ENCODE measurements around the gene UBAC2.

Gene UBAC2

DNA sequence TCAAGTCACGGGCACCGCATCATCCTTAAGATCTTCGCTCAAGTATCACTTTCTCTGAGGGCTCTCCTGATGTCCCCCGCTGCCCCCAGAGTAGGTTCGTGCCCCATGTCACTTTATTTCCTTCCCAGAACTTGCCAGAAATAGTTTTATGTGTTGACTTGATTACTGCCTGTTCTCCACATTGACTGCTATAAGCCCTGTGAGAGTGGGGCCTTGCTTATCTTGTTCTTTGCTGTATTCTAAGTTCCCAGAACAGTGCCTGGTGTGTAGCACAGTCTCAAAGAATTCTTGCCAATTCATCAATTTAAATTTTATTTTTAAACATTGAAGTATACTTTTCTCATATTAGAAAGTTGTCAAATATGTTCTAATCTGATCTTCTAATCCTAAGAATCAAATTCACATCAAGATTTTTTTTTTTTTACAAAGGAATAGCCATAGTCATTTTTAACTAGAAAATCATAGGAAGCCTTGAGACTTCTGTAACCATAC is 138.6 kb downstream of the UBAC2 start:
- Histone ChIP-seq H3K4me3 (ENCODE audit: low read length) (no peak overlapping the region), H3K4me1 (ENCODE audit: insufficient read depth, low read length) (no peaks in the 10 kb centered on the region), H3K9ac (ENCODE audit: low read depth, low read length) (no peak overlapping the region), H3K9me3 (ENCODE audit: insufficient read depth, low read depth, low read length) (no peaks in the 10 kb centered on the region), H3K36me3 (ENCODE audit: insufficient read depth, low read depth, low read length) (peaks cover 36% of the 10 kb centered on the region), H3K27me3 (ENCODE audit: insufficient read depth, low read length) (no peaks in the 10 kb centered on the region), H3K27ac (ENCODE audit: low read length) (no peak overlapping the region)

DNA sequence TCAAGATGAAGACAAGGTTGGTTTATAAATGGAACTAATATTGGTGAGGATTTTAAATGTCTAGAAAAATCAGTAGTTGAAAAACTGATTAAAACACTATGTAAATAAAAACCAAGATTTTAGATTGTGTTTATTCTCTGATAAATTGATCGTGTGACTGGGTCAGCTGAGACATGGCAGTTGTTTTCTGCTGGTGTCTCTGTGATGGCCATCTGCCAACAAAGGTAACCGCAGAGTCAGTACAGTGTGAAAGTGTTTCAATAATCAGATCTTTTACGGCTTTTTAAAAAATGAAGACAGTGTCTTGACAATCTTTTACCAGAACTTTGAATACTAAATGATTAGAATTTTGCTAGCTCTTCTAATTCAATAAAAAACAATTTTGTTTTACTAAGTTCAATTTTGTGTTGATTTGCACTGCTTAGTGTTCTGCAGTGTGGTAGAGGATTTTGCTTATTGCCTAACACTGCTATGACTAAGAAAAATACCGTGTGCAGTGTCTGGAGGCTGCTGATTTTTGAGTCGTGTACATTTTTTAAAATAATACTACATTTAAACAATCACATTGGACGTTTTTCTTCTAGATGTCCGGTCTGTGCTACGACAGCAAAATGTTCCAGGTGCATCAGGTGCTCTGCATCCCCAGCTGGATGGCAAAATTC is 139.2 kb downstream of the UBAC2 start:
- H3K9ac ChIP-seq (ENCODE audit: low read depth, low read length) = no peak overlapping the region
- no peak overlapping the region for H3K4me3 ChIP-seq (ENCODE audit: low read length)
- H3K27ac ChIP-seq (ENCODE audit: low read length) = no peak overlapping the region
- H3K4me1 ChIP-seq (ENCODE audit: insufficient read depth, low read length) = no peaks in the 10 kb centered on the region
- peaks cover 37% of the 10 kb centered on the region for H3K36me3 ChIP-seq (ENCODE audit: insufficient read depth, low read depth, low read length)
- H3K9me3 ChIP-seq (ENCODE audit: insufficient read depth, low read depth, low read length) = no peaks in the 10 kb centered on the region
- no peaks in the 10 kb centered on the region for H3K27me3 ChIP-seq (ENCODE audit: insufficient read depth, low read length)

DNA sequence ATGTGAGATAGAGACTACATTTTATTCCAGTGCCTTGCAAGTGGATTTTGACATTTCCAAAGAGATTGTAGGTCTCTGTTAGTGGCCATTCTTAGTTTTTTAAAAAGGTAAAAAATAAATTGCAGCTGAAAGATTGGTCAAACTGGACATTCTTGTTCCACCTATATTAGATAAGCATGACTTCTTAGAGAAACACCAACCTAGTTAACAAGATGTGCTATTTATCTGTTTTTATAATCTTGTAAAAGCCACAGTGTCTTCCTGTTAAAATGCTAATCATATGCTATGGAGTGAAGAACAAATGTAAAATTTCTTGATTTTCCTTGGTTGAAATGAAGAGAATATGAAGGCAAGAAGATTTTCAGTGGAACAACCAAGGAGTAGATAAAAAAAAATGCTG is 140.0 kb downstream of the UBAC2 start:
- peaks cover 42% of the 10 kb centered on the region for H3K36me3 ChIP-seq (ENCODE audit: insufficient read depth, low read depth, low read length)

DNA sequence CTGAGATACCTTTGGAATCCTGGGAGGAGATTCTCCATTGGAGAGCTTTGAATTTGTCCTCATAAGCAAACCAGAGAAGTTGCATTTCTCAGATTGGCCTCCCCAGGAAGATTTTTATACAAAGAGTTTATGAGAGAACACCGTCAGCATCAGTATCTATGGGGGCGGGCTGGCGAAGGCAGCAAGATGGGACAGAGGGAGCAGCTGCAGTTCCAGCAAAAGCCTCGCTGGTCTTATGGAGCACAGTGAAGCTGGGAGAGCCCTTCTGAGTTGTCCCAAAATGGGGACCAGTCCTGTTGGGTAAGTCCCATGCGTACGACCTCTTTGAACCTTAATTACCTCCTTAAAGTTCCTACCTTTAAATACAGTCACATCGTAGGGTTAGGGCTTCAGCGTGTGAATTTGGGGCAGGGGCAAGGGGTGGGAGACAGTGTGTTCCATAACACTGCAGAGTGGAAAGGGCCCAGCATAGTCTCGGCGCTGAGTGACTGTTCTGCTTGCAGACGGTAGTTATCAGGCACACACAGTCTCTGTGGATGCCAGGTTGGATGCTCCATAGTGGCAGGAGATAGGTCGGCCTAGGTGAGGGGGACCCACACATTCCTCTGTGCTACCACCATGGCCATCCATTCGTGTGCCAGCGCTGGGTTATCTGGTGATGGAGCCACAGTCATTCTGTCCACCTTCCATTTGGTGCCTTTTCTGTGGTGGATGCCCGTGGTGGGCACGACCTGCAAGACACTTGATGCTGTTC is 141.5 kb downstream of the UBAC2 start:
- no peak overlapping the region for H3K4me3 ChIP-seq (ENCODE audit: low read length)
- H3K27ac ChIP-seq (ENCODE audit: low read length) = no peak overlapping the region
- peaks cover 42% of the 10 kb centered on the region for H3K36me3 ChIP-seq (ENCODE audit: insufficient read depth, low read depth, low read length)
- H3K4me1 ChIP-seq (ENCODE audit: insufficient read depth, low read length) = no peaks in the 10 kb centered on the region
- H3K9ac ChIP-seq (ENCODE audit: low read depth, low read length) = no peak overlapping the region
- H3K9me3 ChIP-seq (ENCODE audit: insufficient read depth, low read depth, low read length) = no peaks in the 10 kb centered on the region
- H3K27me3 ChIP-seq (ENCODE audit: insufficient read depth, low read length) = no peaks in the 10 kb centered on the region

More for the DNA sequence above, 140.0 kb downstream of the UBAC2 start:
- H3K9me3 ChIP-seq (ENCODE audit: insufficient read depth, low read depth, low read length) = no peaks in the 10 kb centered on the region
- no peaks in the 10 kb centered on the region for H3K27me3 ChIP-seq (ENCODE audit: insufficient read depth, low read length)
- H3K4me1 ChIP-seq (ENCODE audit: insufficient read depth, low read length) = no peaks in the 10 kb centered on the region
- no peak overlapping the region for H3K9ac ChIP-seq (ENCODE audit: low read depth, low read length)
- H3K4me3 ChIP-seq (ENCODE audit: low read length) = no peak overlapping the region
- no peak overlapping the region for H3K27ac ChIP-seq (ENCODE audit: low read length)

DNA sequence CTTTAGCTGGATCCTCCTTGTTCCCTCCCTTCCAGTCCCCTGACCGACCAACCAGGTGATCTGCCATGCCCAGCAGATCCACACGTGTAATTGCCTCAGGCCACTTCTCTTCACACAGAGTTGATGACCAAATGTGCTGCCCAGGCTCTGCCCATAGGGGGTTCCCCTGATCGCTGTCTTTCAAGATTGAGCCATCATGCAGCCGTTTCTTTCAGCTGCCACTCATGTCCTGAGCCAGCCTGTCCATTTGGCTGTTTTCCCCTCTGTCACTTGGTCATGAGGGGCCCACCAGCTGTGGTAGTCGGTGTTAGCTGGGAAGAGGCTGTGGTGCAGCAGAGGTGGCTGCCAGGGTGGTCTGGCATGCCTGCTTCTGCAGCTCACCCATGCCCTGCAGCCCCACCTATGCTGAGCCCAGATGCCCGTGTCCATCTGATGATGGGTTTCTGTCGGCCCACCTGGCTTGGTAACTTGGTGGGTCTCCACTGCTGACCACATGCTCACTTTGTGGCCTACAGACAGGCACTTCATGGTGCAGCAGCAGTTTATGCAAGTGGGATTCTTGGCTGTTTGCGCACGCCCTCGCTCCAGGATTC is 142.2 kb downstream of the UBAC2 start:
- Histone ChIP-seq H3K27ac (ENCODE audit: low read length) (no peak overlapping the region), H3K4me3 (ENCODE audit: low read length) (no peak overlapping the region), H3K4me1 (ENCODE audit: insufficient read depth, low read length) (no peaks in the 10 kb centered on the region), H3K9me3 (ENCODE audit: insufficient read depth, low read depth, low read length) (no peaks in the 10 kb centered on the region), H3K36me3 (ENCODE audit: insufficient read depth, low read depth, low read length) (peaks cover 48% of the 10 kb centered on the region), H3K27me3 (ENCODE audit: insufficient read depth, low read length) (no peaks in the 10 kb centered on the region), H3K9ac (ENCODE audit: low read depth, low read length) (no peak overlapping the region)

DNA sequence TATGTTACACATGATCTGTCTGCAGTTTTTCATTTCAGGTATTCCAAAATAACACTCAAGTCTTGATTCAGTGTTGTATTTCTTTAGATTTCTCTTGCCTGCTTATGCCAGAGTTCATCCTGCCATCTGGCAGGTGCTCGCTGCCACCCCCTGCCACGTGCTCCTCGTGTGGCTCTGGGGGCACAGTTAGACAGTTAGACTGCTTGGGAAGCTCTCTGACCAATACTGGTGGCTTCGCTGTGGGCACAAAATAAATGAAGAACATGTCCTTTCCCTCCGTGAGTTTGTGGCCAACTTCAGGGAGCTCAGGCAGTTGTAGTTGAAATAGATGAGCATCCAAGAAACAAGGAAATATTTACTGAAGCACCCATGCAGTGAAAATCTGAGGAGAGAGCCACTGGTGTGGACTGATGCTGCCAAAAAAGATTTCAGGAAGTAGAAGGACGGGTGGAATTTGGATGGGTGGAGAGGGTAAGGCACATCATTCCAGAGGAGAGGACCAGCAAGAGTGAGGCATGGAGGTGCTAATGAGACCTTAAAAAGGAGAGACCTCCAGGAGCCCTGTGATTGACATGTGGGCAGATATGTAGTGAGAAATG is 144.1 kb downstream of the UBAC2 start:
- Histone ChIP-seq H3K27ac (ENCODE audit: low read length) (no peak overlapping the region), H3K9me3 (ENCODE audit: insufficient read depth, low read depth, low read length) (no peaks in the 10 kb centered on the region), H3K27me3 (ENCODE audit: insufficient read depth, low read length) (no peaks in the 10 kb centered on the region), H3K4me3 (ENCODE audit: low read length) (no peak overlapping the region), H3K9ac (ENCODE audit: low read depth, low read length) (no peak overlapping the region), H3K4me1 (ENCODE audit: insufficient read depth, low read length) (no peaks in the 10 kb centered on the region), H3K36me3 (ENCODE audit: insufficient read depth, low read depth, low read length) (peaks cover 53% of the 10 kb centered on the region)

DNA sequence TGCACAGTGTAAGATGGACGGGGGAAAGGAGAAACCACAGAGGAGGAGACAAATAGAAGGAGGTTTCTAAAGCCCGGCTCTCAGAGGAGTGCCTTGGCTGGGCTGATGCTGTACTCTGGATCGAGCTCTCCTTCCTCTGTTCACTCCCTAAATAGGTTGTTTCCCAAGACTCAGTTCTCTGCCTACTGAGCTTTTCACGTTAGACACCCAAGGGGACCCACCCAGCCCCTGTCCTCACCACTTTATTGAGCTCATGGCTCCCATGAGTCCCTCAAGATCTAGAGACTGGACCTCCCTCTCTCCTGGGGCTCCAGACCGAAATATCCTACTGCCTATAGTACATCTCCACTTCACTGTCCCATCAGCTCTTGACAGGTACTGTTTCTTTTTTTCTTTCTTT is 144.7 kb downstream of the UBAC2 start:
- no peak overlapping the region for H3K9ac ChIP-seq (ENCODE audit: low read depth, low read length)
- no peaks in the 10 kb centered on the region for H3K9me3 ChIP-seq (ENCODE audit: insufficient read depth, low read depth, low read length)
- H3K4me3 ChIP-seq (ENCODE audit: low read length) = no peak overlapping the region
- H3K36me3 ChIP-seq (ENCODE audit: insufficient read depth, low read depth, low read length) = peaks cover 47% of the 10 kb centered on the region
- H3K4me1 ChIP-seq (ENCODE audit: insufficient read depth, low read length) = no peaks in the 10 kb centered on the region
- no peaks in the 10 kb centered on the region for H3K27me3 ChIP-seq (ENCODE audit: insufficient read depth, low read length)
- no peak overlapping the region for H3K27ac ChIP-seq (ENCODE audit: low read length)

DNA sequence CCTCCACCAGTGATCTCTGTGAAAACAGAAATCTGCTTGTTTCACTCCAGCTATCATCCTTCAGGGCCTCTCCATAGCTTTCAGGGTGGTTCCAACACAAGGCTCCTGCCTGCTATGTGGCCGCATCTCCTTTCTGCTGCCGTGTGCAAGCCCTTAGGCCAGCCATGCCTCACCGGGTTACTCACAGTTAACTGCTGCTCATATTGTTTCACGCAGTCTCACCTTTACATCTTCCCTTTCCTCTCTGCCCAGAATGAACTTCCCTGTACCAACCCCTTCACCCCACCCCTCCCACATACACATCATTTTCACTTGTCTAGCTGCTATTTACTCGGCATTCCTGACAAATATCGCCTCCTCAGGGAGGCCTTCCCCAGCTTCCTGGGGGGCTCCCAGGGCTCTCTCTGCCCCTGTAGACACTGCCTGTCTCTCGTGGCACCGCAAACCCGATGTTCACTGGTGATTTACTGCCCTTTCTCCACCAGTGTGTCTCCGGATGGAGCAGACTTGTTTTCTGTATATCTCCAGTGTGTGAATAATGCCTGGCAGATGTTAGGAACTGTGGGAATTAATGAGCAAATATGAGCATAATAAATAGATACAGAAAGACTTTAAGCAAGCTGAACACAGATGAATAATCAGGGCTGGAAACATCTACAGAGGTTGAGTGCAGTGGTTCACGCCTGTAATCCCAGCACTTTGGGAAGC is 145.8 kb downstream of the UBAC2 start:
- Histone ChIP-seq H3K9ac (ENCODE audit: low read depth, low read length) (no peak overlapping the region), H3K4me3 (ENCODE audit: low read length) (no peak overlapping the region), H3K27ac (ENCODE audit: low read length) (no peak overlapping the region), H3K27me3 (ENCODE audit: insufficient read depth, low read length) (no peaks in the 10 kb centered on the region), H3K9me3 (ENCODE audit: insufficient read depth, low read depth, low read length) (no peaks in the 10 kb centered on the region), H3K36me3 (ENCODE audit: insufficient read depth, low read depth, low read length) (peaks cover 39% of the 10 kb centered on the region), H3K4me1 (ENCODE audit: insufficient read depth, low read length) (no peaks in the 10 kb centered on the region)

DNA sequence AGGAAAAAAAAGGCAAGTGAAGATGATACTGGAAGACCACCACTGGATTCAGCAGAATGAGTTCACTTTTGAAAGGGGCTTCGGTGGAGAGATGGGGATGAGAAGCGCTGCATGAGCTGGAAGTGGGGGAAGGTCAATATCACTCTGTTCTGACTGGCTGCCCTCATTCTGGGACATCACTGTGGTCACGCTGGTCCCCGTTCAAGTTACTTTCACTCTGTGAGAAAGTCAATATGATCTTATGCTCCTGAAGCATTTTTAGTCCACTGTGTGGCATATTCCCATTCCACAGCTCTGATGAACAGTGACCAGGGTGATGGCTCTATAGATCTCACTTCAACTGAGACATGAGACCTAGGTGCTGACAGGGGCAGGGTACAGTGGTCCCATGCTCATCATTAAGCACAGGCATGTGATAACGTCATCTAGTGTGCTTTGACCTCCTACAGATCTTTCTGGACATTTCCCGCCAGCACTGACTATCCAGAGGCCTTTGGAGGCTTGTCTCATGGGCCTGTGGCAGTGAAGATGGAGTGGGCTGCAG is 146.8 kb downstream of the UBAC2 start:
- Histone ChIP-seq H3K36me3 (ENCODE audit: insufficient read depth, low read depth, low read length) (peaks cover 39% of the 10 kb centered on the region), H3K27ac (ENCODE audit: low read length) (no peak overlapping the region), H3K27me3 (ENCODE audit: insufficient read depth, low read length) (no peaks in the 10 kb centered on the region), H3K4me3 (ENCODE audit: low read length) (no peak overlapping the region), H3K4me1 (ENCODE audit: insufficient read depth, low read length) (no peaks in the 10 kb centered on the region), H3K9me3 (ENCODE audit: insufficient read depth, low read depth, low read length) (no peaks in the 10 kb centered on the region), H3K9ac (ENCODE audit: low read depth, low read length) (no peak overlapping the region)

DNA sequence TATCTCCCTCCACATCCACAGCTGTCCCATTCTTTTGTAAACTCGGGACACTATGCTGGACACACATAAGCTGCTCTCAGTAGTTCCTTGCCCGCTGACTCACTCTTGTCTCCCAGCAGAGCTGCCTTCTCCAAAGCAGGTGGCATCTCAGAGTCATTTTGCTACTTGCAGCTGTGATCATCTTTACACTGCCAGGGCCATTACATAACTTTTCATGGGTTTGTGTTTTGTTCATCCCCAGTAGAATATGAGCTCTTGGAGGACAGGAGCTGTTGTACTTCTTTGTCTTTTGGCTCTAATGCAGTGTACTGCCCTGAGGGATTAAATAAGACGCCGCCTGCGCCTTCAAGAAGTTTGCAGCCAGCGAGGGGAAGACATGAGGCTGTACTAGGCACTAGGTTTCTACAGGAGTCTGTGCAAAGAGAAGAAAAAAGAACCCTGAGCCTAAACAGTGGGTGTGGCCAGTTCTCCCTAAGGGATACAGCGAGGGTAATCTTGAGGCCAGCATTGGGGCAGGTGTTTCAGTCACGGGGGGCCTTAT is 147.3 kb downstream of the UBAC2 start:
- no peaks in the 10 kb centered on the region for H3K27me3 ChIP-seq (ENCODE audit: insufficient read depth, low read length)
- no peaks in the 10 kb centered on the region for H3K4me1 ChIP-seq (ENCODE audit: insufficient read depth, low read length)
- H3K4me3 ChIP-seq (ENCODE audit: low read length) = no peak overlapping the region
- no peak overlapping the region for H3K27ac ChIP-seq (ENCODE audit: low read length)
- peaks cover 40% of the 10 kb centered on the region for H3K36me3 ChIP-seq (ENCODE audit: insufficient read depth, low read depth, low read length)
- H3K9ac ChIP-seq (ENCODE audit: low read depth, low read length) = no peak overlapping the region
- H3K9me3 ChIP-seq (ENCODE audit: insufficient read depth, low read depth, low read length) = no peaks in the 10 kb centered on the region

DNA sequence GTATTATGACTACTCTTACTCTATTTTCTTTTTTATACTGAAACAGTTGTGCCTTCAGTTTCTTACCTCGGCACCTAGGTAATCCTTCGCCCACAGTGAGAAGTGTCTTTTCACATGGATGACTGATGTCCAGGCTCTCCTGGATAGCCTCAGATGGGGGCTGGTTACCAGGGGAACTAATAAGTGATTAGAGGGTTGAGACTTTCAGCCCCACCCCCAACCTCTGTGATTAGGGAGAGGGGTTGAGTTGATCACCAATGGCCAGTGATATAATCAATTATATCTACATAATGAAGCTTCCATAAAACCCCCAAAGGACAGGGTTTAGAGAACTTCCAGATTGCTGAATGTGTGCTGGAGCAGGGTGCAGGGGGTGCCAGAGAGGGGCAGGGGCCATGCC is 149.5 kb downstream of the UBAC2 start:
- no peaks in the 10 kb centered on the region for H3K4me1 ChIP-seq (ENCODE audit: insufficient read depth, low read length)

More for the DNA sequence above, 149.5 kb downstream of the UBAC2 start:
- Histone ChIP-seq H3K9me3 (ENCODE audit: insufficient read depth, low read depth, low read length) (no peaks in the 10 kb centered on the region), H3K36me3 (ENCODE audit: insufficient read depth, low read depth, low read length) (peaks cover 47% of the 10 kb centered on the region), H3K27me3 (ENCODE audit: insufficient read depth, low read length) (no peaks in the 10 kb centered on the region), H3K4me3 (ENCODE audit: low read length) (no peak overlapping the region), H3K27ac (ENCODE audit: low read length) (no peak overlapping the region), H3K9ac (ENCODE audit: low read depth, low read length) (no peak overlapping the region)
